Endothelial cell of umbilical vein (primary cell): ENCODE measurements around the gene SLC35F2. TPM values are rescaled to one million over a fixed set of nuclear protein-coding genes. Genes with fewer than 3 reads are reported as not detected.

Experiments
- BruUV-seq: library from RNA; stranded (reverse); fragments of 400-500 nt; replicated peaks from 2 replicates; lab custom pipeline; 2021; lab: Mats Ljungman, UMichigan
- CTCF ChIA-PET: fragments of 300-600, 350-600 bp; sonication (Branson Sonifier 250); formaldehyde crosslinking; loops from one replicate; lab custom pipeline; 2021; ENCODE audit warnings: antibody characterized with exemption, inconsistent platforms; lab: Charles Lee
- POLR2A ChIA-PET: fragments of 300-600, 350-600 bp; sonication (Branson Sonifier 250); formaldehyde crosslinking; loops from one replicate; lab custom pipeline; 2021; ENCODE audit warnings: antibody characterized with exemption, inconsistent platforms; lab: Charles Lee
- DNase-seq: peaks from one replicate; pipeline ENCODE4 v3.0.0-alpha.2; 2011; ENCODE audit warnings: low read depth, low spot score
- FAIRE-seq: peaks from 2 replicates; lab custom pipeline; 2011; peaks lifted over from hg19 to GRCh38; lab: Jason Lieb, UNC
- H2AFZ ChIP-seq: 2 replicates; pipeline ENCODE4 v1.6.0; 2012; ENCODE audit warnings: low read depth, low read length, control low read depth, inconsistent platforms
- H3K27ac ChIP-seq: 2 replicates; pipeline ENCODE4 v1.5.1; 2011; ENCODE audit warnings: low read depth, mild to moderate bottlenecking, control low read depth, low read length, moderate library complexity; ENCODE audit not compliant: insufficient read depth
- H3K27me3 ChIP-seq, 2 experiments: 2 replicates each; pipeline versions ENCODE4 v1.6.0 to v1.6.1; 2011; ENCODE audit warnings: low read length in 2 of 2, mixed read lengths in 1 of 2; ENCODE audit not compliant: control insufficient read depth in 2 of 2, insufficient read depth in 2 of 2
- H3K36me3 ChIP-seq, 2 experiments: 2 replicates in 1 of 2; 3 replicates in 1 of 2; pipeline ENCODE4 v1.5.1; 2011; ENCODE audit warnings: low read length in 2 of 2, mild to moderate bottlenecking in 1 of 2, moderate library complexity in 1 of 2; ENCODE audit not compliant: control insufficient read depth in 2 of 2, insufficient read depth in 2 of 2; ENCODE audit errors: extremely low read depth in 1 of 2
- H3K4me1 ChIP-seq: 3 replicates; pipeline ENCODE4 v1.5.1; 2011; ENCODE audit warnings: mild to moderate bottlenecking, low read length; ENCODE audit not compliant: control insufficient read depth, insufficient read depth; ENCODE audit errors: extremely low read depth
- H3K4me2 ChIP-seq: 2 replicates; pipeline ENCODE4 v1.6.1; 2011; ENCODE audit warnings: low read length, control low read depth, mixed read lengths; ENCODE audit not compliant: insufficient read depth
- H3K4me3 ChIP-seq, 3 experiments: fragments of 200-600 bp in 1 of 3; sonication (generic), shearing (Covaris generic) in 1 of 3; replicated peaks in 1 of 3; 2 replicates each; pipeline ENCODE4 v1.5.1; 2011 to 2016; ENCODE audit warnings: control low read depth in 3 of 3, low read length in 3 of 3, mild to moderate bottlenecking in 2 of 3, inconsistent platforms in 1 of 3, low read depth in 1 of 3, moderate library complexity in 1 of 3; ENCODE audit not compliant: insufficient read depth in 1 of 3
- H3K79me2 ChIP-seq: 2 replicates; pipeline ENCODE4 v1.6.0; 2012; ENCODE audit warnings: low read length, inconsistent platforms; ENCODE audit not compliant: control insufficient read depth, insufficient read depth
- H3K9ac ChIP-seq: replicated peaks from 2 replicates; pipeline ENCODE3; 2011; ENCODE audit warnings: low read length, control low read depth; ENCODE audit not compliant: insufficient read depth; ENCODE audit errors: extremely low read depth
- H3K9me1 ChIP-seq: replicated peaks from 3 replicates; pipeline ENCODE4 v1.6.0; 2011; ENCODE audit warnings: mild to moderate bottlenecking, low read length; ENCODE audit not compliant: control insufficient read depth, insufficient read depth; ENCODE audit errors: extremely low read depth
- H3K9me3 ChIP-seq: replicated peaks from 2 replicates; pipeline ENCODE4 v1.5.1; 2012; ENCODE audit warnings: low read length, inconsistent platforms; ENCODE audit not compliant: control insufficient read depth, insufficient read depth
- H4K20me1 ChIP-seq: replicated peaks from 2 replicates; pipeline ENCODE3; 2011; ENCODE audit warnings: mild to moderate bottlenecking, low read length; ENCODE audit not compliant: control insufficient read depth, insufficient read depth; ENCODE audit errors: extremely low read depth
- EZH2 ChIP-seq: IDR thresholded peaks from 2 replicates; pipeline ENCODE4 v1.6.1; 2012; ENCODE audit warnings: borderline replicate concordance, low read depth, mild to moderate bottlenecking, moderate library complexity, low read length, inconsistent platforms; ENCODE audit not compliant: severe bottlenecking
- FOS ChIP-seq: IDR thresholded peaks from 2 replicates; pipeline ENCODE4 v1.6.1; 2011; ENCODE audit warnings: mild to moderate bottlenecking, low read length, moderate library complexity, borderline replicate concordance; ENCODE audit not compliant: insufficient read depth
- GATA2 ChIP-seq: IDR thresholded peaks from 2 replicates; pipeline ENCODE4 v1.7.0; 2011; ENCODE audit warnings: low read depth, mild to moderate bottlenecking, moderate library complexity, mixed read lengths, low read length; ENCODE audit not compliant: insufficient read length, insufficient read depth
- JUN ChIP-seq: IDR thresholded peaks from 2 replicates; pipeline ENCODE4 v1.6.1; 2011; ENCODE audit warnings: borderline replicate concordance, low read depth; ENCODE audit not compliant: insufficient read length, insufficient read depth
- MAX ChIP-seq: IDR thresholded peaks from 2 replicates; pipeline ENCODE4 v1.6.1; 2011; ENCODE audit not compliant: insufficient read depth, insufficient read length
- MYC ChIP-seq: IDR thresholded peaks from one replicate; pipeline ENCODE4 v1.6.1; 2011; ENCODE audit warnings: mild to moderate bottlenecking, low read depth, low read length
- POLR2A ChIP-seq: IDR thresholded peaks from 2 replicates; pipeline ENCODE4 v1.6.1; 2012; ENCODE audit warnings: low read depth, mild to moderate bottlenecking, control low read depth, low read length
- POLR2AphosphoS5 ChIP-seq: IDR thresholded peaks from 2 replicates; pipeline ENCODE4 v1.6.1; 2012; ENCODE audit warnings: low read depth, mild to moderate bottlenecking, control low read depth, low read length, moderate library complexity; ENCODE audit not compliant: insufficient read depth
- dilution Hi-C: fragments of 300-500 bp; cut with MboI; formaldehyde crosslinking; loops from one replicate; pipeline ENCODE4 v1.15.0; 2019; ENCODE audit warnings: low sequenced_read_pairs; ENCODE audit not compliant: extremely low pct_ligation_motif_present
- intact Hi-C: fragments of 100-400 bp; cut with micrococcal nuclease; formaldehyde crosslinking; loops from one replicate; pipeline ENCODE4 v1.10.0; 2022
- polyA plus RNA-seq, 4 experiments: library from polyadenylated mRNA; depleted of rRNA in 3 of 4; stranded (reverse) in 3 of 4; unstranded in 1 of 4; fragments of >200 nt; gene quantifications; 2 replicates each; pipeline versions ENCODE4 v1.2.1 to v1.2.3, GENCODE V29; 2011 to 2012; ENCODE audit warnings: missing spikeins in 1 of 4
- total RNA-seq: library from RNA; stranded (reverse); gene quantifications from 2 replicates; pipeline ENCODE4 v1.2.3, GENCODE V29; 2021
- TF ChIP-seq, protein P1 (sequence below), 2 donors: IDR thresholded peaks; 1 replicate in 1 of 2; 2 replicates in 1 of 2; pipeline ENCODE4 v1.5.1; 2011; ENCODE audit warnings: low read length in 2 of 2, mild to moderate bottlenecking in 2 of 2, moderate library complexity in 2 of 2, control low read depth in 1 of 2, inconsistent platforms in 1 of 2, low read depth in 1 of 2; ENCODE audit not compliant: insufficient read depth in 1 of 2; ENCODE audit errors: extremely low read depth in 1 of 2

The SLC35F2 gene
- total and polyA plus RNA-seq, 2 donors (not counting 3 experiments of a cell fraction or from before 2014, with no cell fraction given) = 41.0 to 59.7 TPM

DNA sequence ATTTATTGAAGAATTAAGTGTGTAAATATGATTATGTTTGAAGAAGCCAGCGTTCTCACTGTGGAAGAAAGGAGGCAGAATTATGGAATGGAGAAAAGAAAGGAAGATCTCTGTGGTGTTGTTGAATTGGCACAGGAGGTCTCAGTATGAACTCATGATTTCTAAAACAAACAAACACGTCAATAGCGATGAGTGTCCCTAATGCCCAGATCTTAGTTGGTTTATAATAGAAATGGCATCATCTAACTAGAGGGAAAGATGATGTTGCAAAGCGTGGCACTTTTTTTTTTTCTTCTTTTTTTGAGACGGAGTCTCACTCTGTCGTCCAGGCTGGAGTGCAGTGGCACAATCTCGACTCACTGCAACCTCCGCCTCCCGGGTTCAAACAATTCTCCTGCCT, 107.5 kb downstream of the SLC35F2 start:
- intact Hi-C loops = no loop called here
- no peaks in the 10 kb centered on the region for H3K9me3 ChIP-seq
- no peaks in the 10 kb centered on the region for H4K20me1 ChIP-seq
- H3K9me1 ChIP-seq = no peaks in the 10 kb centered on the region
- no peak overlapping the region for H3K9ac ChIP-seq
- dilution Hi-C loops = no loop called here
- H3K4me3 ChIP-seq = no peak overlapping the region
- no peaks in the 10 kb centered on the region for H3K79me2 ChIP-seq
- peaks cover 8 to 15% of the 10 kb centered on the region in 2 experiments for H3K27me3 ChIP-seq
- no peak overlapping the region for H3K27ac ChIP-seq
- DNase-seq = no peak
- CTCF ChIA-PET = no interaction called here
- no peaks in the 10 kb centered on the region for H3K4me1 ChIP-seq
- no peak for FAIRE-seq
- H3K4me2 ChIP-seq = no peak overlapping the region
- TF ChIP-seq POLR2AphosphoS5 (no peak), EZH2 (no peak), MYC (no peak), GATA2 (no peak), FOS (no peak), MAX (no peak), POLR2A (no peak), JUN (no peak)
- TF ChIP-seq, protein P1, sequence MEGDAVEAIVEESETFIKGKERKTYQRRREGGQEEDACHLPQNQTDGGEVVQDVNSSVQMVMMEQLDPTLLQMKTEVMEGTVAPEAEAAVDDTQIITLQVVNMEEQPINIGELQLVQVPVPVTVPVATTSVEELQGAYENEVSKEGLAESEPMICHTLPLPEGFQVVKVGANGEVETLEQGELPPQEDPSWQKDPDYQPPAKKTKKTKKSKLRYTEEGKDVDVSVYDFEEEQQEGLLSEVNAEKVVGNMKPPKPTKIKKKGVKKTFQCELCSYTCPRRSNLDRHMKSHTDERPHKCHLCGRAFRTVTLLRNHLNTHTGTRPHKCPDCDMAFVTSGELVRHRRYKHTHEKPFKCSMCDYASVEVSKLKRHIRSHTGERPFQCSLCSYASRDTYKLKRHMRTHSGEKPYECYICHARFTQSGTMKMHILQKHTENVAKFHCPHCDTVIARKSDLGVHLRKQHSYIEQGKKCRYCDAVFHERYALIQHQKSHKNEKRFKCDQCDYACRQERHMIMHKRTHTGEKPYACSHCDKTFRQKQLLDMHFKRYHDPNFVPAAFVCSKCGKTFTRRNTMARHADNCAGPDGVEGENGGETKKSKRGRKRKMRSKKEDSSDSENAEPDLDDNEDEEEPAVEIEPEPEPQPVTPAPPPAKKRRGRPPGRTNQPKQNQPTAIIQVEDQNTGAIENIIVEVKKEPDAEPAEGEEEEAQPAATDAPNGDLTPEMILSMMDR (IDR thresholded peaks at IDR 0.05; ENCODE audit: extremely low read depth in 1 of 2, insufficient read depth in 1 of 2, low read depth in 1 of 2, low read length in 2 of 2) = no peak
- POLR2A ChIA-PET = no interaction called here
- BruUV-seq = no TSS peak
- H2AFZ ChIP-seq = no peak overlapping the region
- H3K36me3 ChIP-seq = no peaks in the 10 kb centered on the region
